Measurements from ENCODE around the gene SLC35F1. TPM values are rescaled to one million over a fixed set of nuclear protein-coding genes. Genes with fewer than 3 reads are reported as not detected.

The SLC35F1 gene
- total RNA-seq, 6 donors from 2014 or later, result 0.11 to 0.15 (median 0.13) TPM; not detected in 3

DNA sequence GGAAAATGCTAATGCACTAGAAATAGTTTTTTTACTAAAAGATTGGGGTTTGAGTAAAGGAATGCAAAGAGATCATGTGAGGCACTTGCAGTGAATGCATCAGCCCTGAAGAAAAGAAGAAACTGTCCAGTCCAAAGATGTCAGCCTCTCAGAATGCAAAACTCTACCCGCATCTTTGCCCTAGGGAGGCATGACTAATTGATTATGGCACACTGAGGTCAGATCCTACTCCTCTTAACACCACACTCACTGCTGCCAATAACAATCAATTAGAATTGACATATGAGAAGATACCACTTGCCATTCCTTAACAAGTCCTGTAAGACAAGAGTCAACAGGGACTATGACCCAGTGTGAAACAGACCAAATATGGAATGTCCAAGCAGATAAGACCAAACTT is 378.7 kb downstream of the SLC35F1 start:
- Histone ChIP-seq H3K27ac (no peak overlapping the region), H3K4me3 (no peak overlapping the region), H3K9me3 (no peaks in the 10 kb centered on the region), H3K27me3 (no peaks in the 10 kb centered on the region), H3K4me1 (peaks cover 0 to 8% (median 0%) of the 10 kb centered on the region in 4 donors), H3K36me3 (no peaks in the 10 kb centered on the region)
- ATAC-seq (ENCODE audit: low FRiP score in 2 of 2) (no peak), DNase-seq (no peak)
- 93 to 100% methylated on average over 1 of the region's 1 CpG for WGBS, 2 donors
- TF ChIP-seq POLR2A (IDR thresholded peaks at IDR 0.05), result no peak
- no peak for TF ChIP-seq EP300 (IDR thresholded peaks at IDR 0.05)
- TF ChIP-seq, protein P1, sequence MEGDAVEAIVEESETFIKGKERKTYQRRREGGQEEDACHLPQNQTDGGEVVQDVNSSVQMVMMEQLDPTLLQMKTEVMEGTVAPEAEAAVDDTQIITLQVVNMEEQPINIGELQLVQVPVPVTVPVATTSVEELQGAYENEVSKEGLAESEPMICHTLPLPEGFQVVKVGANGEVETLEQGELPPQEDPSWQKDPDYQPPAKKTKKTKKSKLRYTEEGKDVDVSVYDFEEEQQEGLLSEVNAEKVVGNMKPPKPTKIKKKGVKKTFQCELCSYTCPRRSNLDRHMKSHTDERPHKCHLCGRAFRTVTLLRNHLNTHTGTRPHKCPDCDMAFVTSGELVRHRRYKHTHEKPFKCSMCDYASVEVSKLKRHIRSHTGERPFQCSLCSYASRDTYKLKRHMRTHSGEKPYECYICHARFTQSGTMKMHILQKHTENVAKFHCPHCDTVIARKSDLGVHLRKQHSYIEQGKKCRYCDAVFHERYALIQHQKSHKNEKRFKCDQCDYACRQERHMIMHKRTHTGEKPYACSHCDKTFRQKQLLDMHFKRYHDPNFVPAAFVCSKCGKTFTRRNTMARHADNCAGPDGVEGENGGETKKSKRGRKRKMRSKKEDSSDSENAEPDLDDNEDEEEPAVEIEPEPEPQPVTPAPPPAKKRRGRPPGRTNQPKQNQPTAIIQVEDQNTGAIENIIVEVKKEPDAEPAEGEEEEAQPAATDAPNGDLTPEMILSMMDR (IDR thresholded peaks at IDR 0.05), result no peak
- no peak for TF ChIP-seq POLR2AphosphoS5 (IDR thresholded peaks at IDR 0.05)

- DNase-seq (no peak), ATAC-seq (ENCODE audit: low FRiP score in 2 of 2) (peak in 1 of 2 donors; percentile 24)
- Histone ChIP-seq H3K36me3 (no peaks in the 10 kb centered on the region), H3K27me3 (no peaks in the 10 kb centered on the region), H3K27ac (no peak overlapping the region), H3K4me3 (no peak overlapping the region), H3K4me1 (peaks cover 0 to 8% (median 0%) of the 10 kb centered on the region in 4 donors), H3K9me3 (no peaks in the 10 kb centered on the region)
- TF ChIP-seq EP300 (IDR thresholded peaks at IDR 0.05) (no peak), POLR2A (IDR thresholded peaks at IDR 0.05) (no peak)
- TF ChIP-seq, protein P1 (IDR thresholded peaks at IDR 0.05), result peak in 2 of 6 experiments; percentile 16 to 41
- WGBS, 2 donors, result 42 to 50% methylated on average over 2 of the region's 2 CpGs
These were observed 381.5 kb downstream of the SLC35F1 start for GRCh38 chr6:118288355-118289124.

- Histone ChIP-seq H3K27ac (no peak overlapping the region), H3K27me3 (no peaks in the 10 kb centered on the region), H3K9me3 (no peaks in the 10 kb centered on the region), H3K4me3 (no peak overlapping the region), H3K36me3 (no peaks in the 10 kb centered on the region), H3K4me1 (peaks cover 0 to 8% (median 0%) of the 10 kb centered on the region in 4 donors)
- WGBS, 2 donors, result 82 to 86% methylated on average over 4 of the region's 4 CpGs
- DNase-seq (no peak), ATAC-seq (ENCODE audit: low FRiP score in 2 of 2) (no peak)
- TF ChIP-seq, protein P1 (IDR thresholded peaks at IDR 0.05), result no peak
- TF ChIP-seq POLR2AphosphoS5 (IDR thresholded peaks at IDR 0.05) (no peak), EP300 (IDR thresholded peaks at IDR 0.05) (no peak), POLR2A (IDR thresholded peaks at IDR 0.05) (no peak)
These were observed 385.5 kb downstream of the SLC35F1 start for GRCh38 chr6:118292558-118292957.

- no peak for ATAC-seq (ENCODE audit: low FRiP score in 2 of 2)
- Histone ChIP-seq H3K27me3 (no peaks in the 10 kb centered on the region), H3K9me3 (no peaks in the 10 kb centered on the region), H3K4me3 (no peak overlapping the region), H3K4me1 (no peaks in the 10 kb centered on the region), H3K27ac (no peak overlapping the region), H3K36me3 (no peaks in the 10 kb centered on the region)
- WGBS, 2 donors, result 89% methylated on average over 1 of the region's 1 CpG
- DNase-seq, result no peak
- TF ChIP-seq, protein P1 (IDR thresholded peaks at IDR 0.05), result no peak
- TF ChIP-seq POLR2AphosphoS5 (IDR thresholded peaks at IDR 0.05), result no peak
- no peak for TF ChIP-seq EP300 (IDR thresholded peaks at IDR 0.05)
- no peak for TF ChIP-seq POLR2A (IDR thresholded peaks at IDR 0.05)
These were observed 387.8 kb downstream of the SLC35F1 start for GRCh38 chr6:118294906-118295305.

DNA sequence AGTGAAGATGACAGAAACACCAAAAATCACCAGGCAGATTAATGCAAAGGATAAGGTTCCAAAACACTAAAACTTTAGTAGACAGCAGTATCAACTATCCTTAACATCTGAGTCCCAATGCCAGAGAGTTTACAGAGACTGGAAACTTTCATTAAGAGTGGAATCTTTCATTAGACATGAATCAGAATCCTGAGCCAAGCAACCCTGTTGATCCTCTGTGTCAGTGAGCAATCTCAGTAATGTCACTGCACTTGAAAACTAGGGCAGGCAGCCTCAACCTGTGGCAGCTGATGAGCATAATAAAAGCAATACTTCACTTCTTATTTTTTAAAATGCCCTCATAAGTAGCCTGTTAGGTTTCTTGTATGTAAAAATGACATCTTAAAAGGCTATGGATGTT is 388.3 kb downstream of the SLC35F1 start:
- ATAC-seq (ENCODE audit: low FRiP score in 2 of 2) (no peak), DNase-seq (no peak)
- Histone ChIP-seq H3K4me3 (no peak overlapping the region), H3K9me3 (no peaks in the 10 kb centered on the region), H3K4me1 (no peaks in the 10 kb centered on the region), H3K27ac (no peak overlapping the region), H3K36me3 (no peaks in the 10 kb centered on the region), H3K27me3 (no peaks in the 10 kb centered on the region)
- TF ChIP-seq, protein P1 (IDR thresholded peaks at IDR 0.05), result no peak
- TF ChIP-seq EP300 (IDR thresholded peaks at IDR 0.05) (no peak), POLR2A (IDR thresholded peaks at IDR 0.05) (no peak), POLR2AphosphoS5 (IDR thresholded peaks at IDR 0.05) (no peak)

Data from upper lobe of left lung (tissue), 6 donors.